Small intestine (tissue), 7 donors: ENCODE results near the gene LINGO1. TPM values are rescaled to one million over a fixed set of nuclear protein-coding genes. Genes with fewer than 3 reads are reported as not detected.
A peak's percentile ranks its signal among the peaks of the same experiment; 100 is the strongest.

Source experiments
- DNase-seq, 2 donors: peaks; one replicate each; pipeline versions ENCODE4 v3.0.0 to v3.0.0-alpha.2; 2013
- FAIRE-seq: peaks from 2 replicates; lab custom pipeline; 2012; peaks lifted over from hg19 to GRCh38; lab: Jason Lieb, UNC
- H3K27ac ChIP-seq, 3 donors: one replicate each; pipeline ENCODE4 v1.5.1; 2013; ENCODE audit warnings: low read length in 2 of 3, mild to moderate bottlenecking in 2 of 3, control low read depth in 1 of 3, inconsistent platforms in 1 of 3, low read depth in 1 of 3, moderate library complexity in 1 of 3
- H3K27me3 ChIP-seq, 3 donors: one replicate each; pipeline ENCODE4 v1.6.1; 2013; ENCODE audit warnings: low read length in 3 of 3, inconsistent platforms in 1 of 3; ENCODE audit not compliant: control insufficient read depth in 3 of 3, insufficient read depth in 3 of 3
- H3K36me3 ChIP-seq, 3 donors: one replicate each; pipeline ENCODE4 v1.6.1; 2013; ENCODE audit warnings: low read length in 3 of 3, inconsistent platforms in 1 of 3, low read depth in 1 of 3, mild to moderate bottlenecking in 1 of 3, moderate library complexity in 1 of 3; ENCODE audit not compliant: control insufficient read depth in 3 of 3, insufficient read depth in 2 of 3
- H3K4me1 ChIP-seq, 3 donors: one replicate each; pipeline ENCODE4 v1.6.1; 2013; ENCODE audit warnings: low read length in 2 of 3, inconsistent platforms in 1 of 3, low read depth in 1 of 3, mild to moderate bottlenecking in 1 of 3, moderate library complexity in 1 of 3; ENCODE audit not compliant: control insufficient read depth in 3 of 3, insufficient read depth in 2 of 3
- H3K4me3 ChIP-seq, 3 donors: one replicate each; pipeline ENCODE4 v1.5.1; 2013; ENCODE audit warnings: low read length in 3 of 3, control low read depth in 1 of 3, inconsistent platforms in 1 of 3, low read depth in 1 of 3, mild to moderate bottlenecking in 1 of 3, moderate library complexity in 1 of 3
- H3K9me3 ChIP-seq, 2 donors: one replicate each; pipeline ENCODE4 v1.6.1; 2013; ENCODE audit warnings: low read depth in 1 of 2, low read length in 1 of 2; ENCODE audit not compliant: control insufficient read depth in 2 of 2, insufficient read depth in 1 of 2
- WGBS, 3 donors: extraction: QIAGEN DNeasy Blood & Tissue Kit; methylation state at CpG; one replicate each; pipeline ENCODE4 v1.1.7; 2013; 5-methylcytosine and 5-hydroxymethylcytosine counted together
- polyA plus RNA-seq, 4 donors: library from polyadenylated mRNA; stranded (reverse) in 3 of 4; unstranded in 1 of 4; fragments of 200-250 nt in 3 of 4; fragments of 120-200 nt in 1 of 4; gene quantifications; one replicate each; pipeline versions ENCODE4 v1.2.1 to v1.2.3, GENCODE V29; 2013
- donor health status: healthy with polysubstance abuse.
- donor health status: control.
- donor health status: control.
- donor health status: Bipolar disorder and iron deficiency.
- donor health status: healthy.

Gene LINGO1
- polyA plus RNA-seq, 4 donors = 4.5 to 6.1 TPM; not detected in 2

- H3K27me3 ChIP-seq = no peaks in the 10 kb centered on the region
- FAIRE-seq = no peak
- DNase-seq = peak; percentile 47 to 56
Observed at GRCh38 chr15:77575203-77575934, 57.3 kb downstream of the LINGO1 start.

GRCh38 chr15:77574521-77575202 is 58.0 kb downstream of the LINGO1 start:
- no peak for FAIRE-seq
- no peaks in the 10 kb centered on the region for H3K36me3 ChIP-seq
- no peaks in the 10 kb centered on the region for H3K9me3 ChIP-seq
- peaks cover 0 to 12% (median 0%) of the 10 kb centered on the region in 3 donors for H3K4me1 ChIP-seq
- H3K27ac ChIP-seq = no peak overlapping the region
- WGBS, 3 donors = 84 to 89% (median 86%) methylated on average over 6 of the region's 6 CpGs
- no peak overlapping the region for H3K4me3 ChIP-seq
- H3K27me3 ChIP-seq = no peaks in the 10 kb centered on the region
- DNase-seq = no peak

More at GRCh38 chr15:77575203-77575934, 57.3 kb downstream of the LINGO1 start:
- Histone ChIP-seq H3K9me3 (no peaks in the 10 kb centered on the region), H3K4me1 (peaks cover 0 to 6% (median 0%) of the 10 kb centered on the region in 3 donors), H3K4me3 (no peak overlapping the region), H3K36me3 (no peaks in the 10 kb centered on the region), H3K27ac (no peak overlapping the region)
- 36 to 71% (median 59%) methylated on average over 14 of the region's 14 CpGs for WGBS, 3 donors

- no peaks in the 10 kb centered on the region for H3K27me3 ChIP-seq
- no peak for FAIRE-seq
Observed at GRCh38 chr15:77573802-77574201, 58.9 kb downstream of the LINGO1 start.

GRCh38 chr15:77572186-77572585 is 60.5 kb downstream of the LINGO1 start:
- DNase-seq = no peak
- no peaks in the 10 kb centered on the region for H3K36me3 ChIP-seq
- no peak overlapping the region for H3K4me3 ChIP-seq
- H3K27ac ChIP-seq = no peak overlapping the region
- WGBS, 3 donors = 79 to 87% (median 83%) methylated on average over 3 to 4 of the region's 4 CpGs
- H3K27me3 ChIP-seq = no peaks in the 10 kb centered on the region
- no peak for FAIRE-seq
- peaks cover 0 to 4% of the 10 kb centered on the region in 2 donors for H3K9me3 ChIP-seq
- H3K4me1 ChIP-seq = peaks cover 0 to 30% (median 0%) of the 10 kb centered on the region in 3 donors

More at GRCh38 chr15:77573802-77574201, 58.9 kb downstream of the LINGO1 start:
- Histone ChIP-seq H3K9me3 (no peaks in the 10 kb centered on the region), H3K4me3 (no peak overlapping the region), H3K4me1 (peaks cover 0 to 20% (median 0%) of the 10 kb centered on the region in 3 donors), H3K27ac (no peak overlapping the region), H3K36me3 (no peaks in the 10 kb centered on the region)
- no peak for DNase-seq
- WGBS, 3 donors = 59 to 72% (median 60%) methylated on average over 4 of the region's 4 CpGs

- Histone ChIP-seq H3K36me3 (no peaks in the 10 kb centered on the region), H3K4me3 (no peak overlapping the region), H3K9me3 (peaks cover 0 to 4% of the 10 kb centered on the region in 2 donors), H3K27me3 (no peaks in the 10 kb centered on the region), H3K27ac (no peak overlapping the region), H3K4me1 (peaks cover 0 to 30% (median 0%) of the 10 kb centered on the region in 3 donors)
- DNase-seq = no peak
- 78 to 94% (median 82%) methylated on average over 13 to 15 of the region's 15 CpGs for WGBS, 3 donors
- no peak for FAIRE-seq
Observed at GRCh38 chr15:77571741-77572140, 61.0 kb downstream of the LINGO1 start.

GRCh38 chr15:77571181-77571580 is 61.5 kb downstream of the LINGO1 start:
- FAIRE-seq = no peak
- no peak overlapping the region for H3K4me3 ChIP-seq
- WGBS, 3 donors = 78 to 92% (median 82%) methylated on average over 6 of the region's 6 CpGs

GRCh38 chr15:77569729-77570125 is 63.0 kb downstream of the LINGO1 start:
- Histone ChIP-seq H3K4me1 (peaks cover 0 to 23% (median 0%) of the 10 kb centered on the region in 3 donors), H3K9me3 (peaks cover 0 to 4% of the 10 kb centered on the region in 2 donors), H3K4me3 (peak overlapping the region in 1 of 3 donors; percentile 23), H3K36me3 (no peaks in the 10 kb centered on the region), H3K27me3 (no peaks in the 10 kb centered on the region), H3K27ac (peak overlapping the region in 1 of 3 donors; percentile 70)
- WGBS, 3 donors = 17 to 18% (median 17%) methylated on average over 6 of the region's 6 CpGs
- no peak for DNase-seq
- FAIRE-seq = no peak

More at GRCh38 chr15:77571181-77571580, 61.5 kb downstream of the LINGO1 start:
- peaks cover 0 to 30% (median 0%) of the 10 kb centered on the region in 3 donors for H3K4me1 ChIP-seq
- no peak overlapping the region for H3K27ac ChIP-seq
- H3K27me3 ChIP-seq = no peaks in the 10 kb centered on the region
- DNase-seq = no peak
- peaks cover 0 to 4% of the 10 kb centered on the region in 2 donors for H3K9me3 ChIP-seq
- no peaks in the 10 kb centered on the region for H3K36me3 ChIP-seq

- Histone ChIP-seq H3K27me3 (no peaks in the 10 kb centered on the region), H3K36me3 (no peaks in the 10 kb centered on the region), H3K27ac (peak overlapping the region in 2 of 3 donors; percentile 12 to 70), H3K4me1 (peaks cover 0 to 23% (median 0%) of the 10 kb centered on the region in 3 donors), H3K4me3 (peak overlapping the region in 1 of 3 donors; percentile 23), H3K9me3 (peaks cover 0 to 4% of the 10 kb centered on the region in 2 donors)
- DNase-seq (peak; percentile 38 to 63), FAIRE-seq (no peak)
- 36 to 49% (median 43%) methylated on average over 24 of the region's 24 CpGs for WGBS, 3 donors
Observed at GRCh38 chr15:77568973-77569728, 63.6 kb downstream of the LINGO1 start.
